ACHN (cell line): Measurements from ENCODE around the gene NKAIN2.
"Not testable (repeated sequence)": the region's sequence is repeated elsewhere in the genome, so short reads cannot be mapped to it uniquely, and the experiment has no call there.

Source experiments
- DNase-seq: peaks from one replicate; pipeline ENCODE4 v3.0.0-alpha.2; 2015
- in situ Hi-C: cut with HindIII; loops from 2 replicates; pipeline ENCODE4 v1.10.0; 2017; ENCODE audit warnings: low sequenced_read_pairs, low pct_ligation_motif_present, low pct_unique_long_range_greater_than_20kb

NKAIN2 gene

GRCh38 chr6:124541573-124541972 lies 737.9 kb downstream of the NKAIN2 start:
- in situ Hi-C loops = no loop called here

DNA sequence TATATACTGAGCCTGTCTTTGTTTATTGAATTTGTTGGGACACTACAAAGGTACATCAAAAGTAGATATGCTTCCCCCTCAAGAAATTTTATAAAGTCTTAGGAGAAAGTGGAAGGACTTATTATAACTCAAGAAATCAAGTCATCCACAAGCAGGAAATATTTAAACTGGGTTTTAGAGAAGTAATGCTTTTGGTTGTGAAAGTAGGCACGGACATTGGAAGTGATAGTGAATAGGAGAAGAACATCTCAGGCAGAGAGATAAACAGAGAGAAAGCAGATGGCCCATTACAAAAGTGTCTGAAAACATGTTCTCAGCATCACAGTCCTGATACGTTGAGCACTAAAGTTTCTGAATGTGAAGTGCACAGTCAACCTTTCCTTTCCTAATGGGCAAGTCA lies 742.9 kb downstream of the NKAIN2 start:
- in situ Hi-C loops = no loop called here
- no peak for DNase-seq

More at GRCh38 chr6:124541573-124541972, 737.9 kb downstream of the NKAIN2 start:
- DNase-seq = no peak

DNA sequence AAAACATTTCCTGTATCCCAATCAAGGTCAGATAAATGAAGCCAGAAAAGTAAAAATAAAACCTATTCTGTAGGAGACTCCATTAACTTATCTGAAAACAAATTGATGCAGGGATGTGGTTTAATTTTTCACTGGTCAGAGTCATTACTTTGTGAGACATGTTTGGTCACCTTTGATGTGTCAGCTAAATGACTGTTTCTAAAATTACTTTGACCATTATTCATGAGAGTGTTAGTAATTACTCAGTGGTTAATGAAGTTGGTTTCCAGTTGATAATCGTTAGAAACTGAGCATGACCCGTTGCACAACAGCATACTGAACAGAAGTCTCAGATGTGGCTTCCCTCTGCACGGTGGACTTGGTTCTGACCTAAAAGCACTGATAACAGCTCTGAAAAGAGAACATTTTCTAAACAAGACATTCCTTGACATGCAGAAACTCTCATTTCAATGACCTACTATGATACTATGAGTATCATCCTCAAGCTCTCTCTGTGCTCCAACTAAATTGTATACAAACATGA lies 748.1 kb downstream of the NKAIN2 start:
- in situ Hi-C loops = no loop called here
- DNase-seq = no peak

- no peak for DNase-seq
- in situ Hi-C loops = no loop called here
Observed at GRCh38 chr6:124557873-124558272, 754.2 kb downstream of the NKAIN2 start.

GRCh38 chr6:124560078-124560477 lies 756.4 kb downstream of the NKAIN2 start:
- in situ Hi-C loops, DNase-seq: not testable (repeated sequence)

DNA sequence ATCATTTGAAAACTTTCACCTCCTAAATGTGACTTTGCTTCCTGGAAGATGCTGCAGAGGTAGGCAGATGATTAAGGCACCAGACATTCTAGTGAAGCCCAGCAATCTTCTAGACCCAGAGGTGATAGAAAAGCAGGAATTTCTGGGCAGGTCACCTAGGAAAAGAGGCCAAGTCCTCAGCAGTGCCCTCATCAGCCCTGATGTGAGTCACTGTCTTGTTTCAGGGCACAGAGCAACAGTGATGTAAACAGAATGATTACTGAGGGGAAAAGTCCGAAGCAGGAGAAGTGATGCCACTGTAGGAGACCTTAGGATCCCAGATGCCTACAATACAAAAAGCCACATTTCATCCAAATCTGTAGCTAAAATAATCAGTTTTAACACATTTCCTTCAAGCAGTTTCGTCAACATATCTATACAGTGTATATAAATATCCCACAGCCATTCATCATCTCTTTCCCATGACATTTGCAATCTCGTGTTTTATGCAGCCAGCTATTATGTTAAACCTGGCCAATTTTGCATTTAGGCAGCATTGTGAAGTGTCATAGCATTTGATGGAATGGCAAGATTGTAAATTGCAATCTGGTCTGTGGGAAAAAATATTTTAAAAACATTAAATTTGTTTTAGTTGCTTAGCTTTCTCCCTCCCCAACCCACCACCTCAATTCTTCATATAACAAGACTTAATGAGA lies 757.4 kb downstream of the NKAIN2 start:
- in situ Hi-C loops = no loop called here
- no peak for DNase-seq

DNA sequence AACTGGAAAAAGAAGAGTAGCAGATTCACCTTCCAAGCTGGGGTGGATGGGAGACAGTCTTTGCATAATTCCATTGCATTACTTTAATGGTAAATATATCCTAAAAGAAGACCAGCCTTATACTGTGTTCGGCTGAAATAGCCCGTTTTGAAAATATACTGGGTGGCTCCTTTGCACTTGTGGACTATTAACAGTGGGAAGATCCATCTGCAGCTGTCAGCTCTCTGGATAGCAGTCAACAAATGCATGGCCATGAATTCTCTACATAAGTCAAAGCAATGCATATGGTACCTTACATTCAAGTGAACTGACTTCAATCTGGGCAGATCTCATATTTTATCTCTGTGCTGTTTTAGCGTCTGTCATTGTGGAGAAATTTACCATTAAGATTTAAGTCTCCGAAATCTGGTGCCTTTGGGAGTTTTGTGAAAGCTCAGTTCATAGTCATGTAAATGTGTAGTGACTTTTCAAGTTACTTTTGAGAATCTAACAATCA lies 758.0 kb downstream of the NKAIN2 start:
- no peak for DNase-seq
- in situ Hi-C loops = no loop called here

DNA sequence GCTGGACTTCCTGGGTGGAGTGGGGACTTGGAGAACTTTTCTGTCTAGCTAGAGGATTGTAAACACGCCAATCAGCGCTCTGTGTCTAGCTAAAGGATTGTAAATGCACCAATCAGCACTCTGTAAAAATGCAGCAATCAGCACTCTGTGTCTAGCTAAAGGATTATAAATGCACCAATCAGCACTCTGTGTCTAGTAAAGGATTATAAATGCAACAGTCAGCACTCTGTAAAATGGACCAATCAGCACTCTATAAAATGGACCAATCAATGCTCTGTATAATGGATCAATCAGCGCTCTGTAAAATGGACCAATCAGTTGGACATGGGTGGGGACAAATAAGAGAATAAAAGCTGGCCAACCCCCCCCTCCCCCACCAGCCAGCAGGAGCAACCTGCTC lies 760.5 kb downstream of the NKAIN2 start:
- DNase-seq, in situ Hi-C loops: not testable (repeated sequence)

DNA sequence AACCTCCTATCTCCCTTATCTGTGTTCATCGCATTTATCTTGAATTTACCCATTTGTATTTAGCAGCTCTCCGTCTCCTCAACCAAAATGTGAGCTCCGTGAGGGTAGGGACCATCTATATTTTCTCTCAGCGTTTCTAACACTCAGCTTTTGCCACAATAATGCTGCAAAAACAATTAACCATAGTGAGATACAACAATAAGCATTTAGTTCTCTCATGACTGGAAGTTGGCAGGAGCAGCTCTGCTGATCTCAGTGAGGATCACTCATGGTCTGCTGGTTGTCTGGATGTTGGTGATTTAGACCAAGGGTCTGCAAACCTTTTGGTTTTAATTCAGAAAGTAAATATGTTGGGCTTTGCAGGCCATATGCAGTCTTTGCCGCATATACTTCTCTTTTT lies 763.7 kb downstream of the NKAIN2 start:
- in situ Hi-C loops = no loop called here
- no peak for DNase-seq

DNA sequence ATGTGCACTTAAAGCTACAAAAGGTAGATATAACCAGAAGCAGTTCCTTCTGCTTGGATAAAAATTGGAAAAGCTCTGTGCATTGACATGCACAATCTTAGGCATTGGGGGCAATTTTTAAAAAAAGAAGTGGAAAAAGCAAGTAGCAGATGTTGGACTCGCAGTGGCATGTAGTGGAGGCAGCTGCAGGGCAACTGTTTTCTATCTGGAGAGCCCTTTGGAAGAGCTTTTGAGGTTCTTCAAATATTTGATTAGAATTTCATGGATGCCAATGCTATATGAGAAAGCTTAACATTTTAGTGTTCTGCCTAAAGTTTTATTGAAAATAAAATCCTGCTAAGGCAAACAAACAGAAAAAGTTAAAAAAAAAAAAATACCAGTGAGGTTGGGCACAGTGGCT lies 770.3 kb downstream of the NKAIN2 start:
- in situ Hi-C loops = no loop called here
- DNase-seq = no peak

DNA sequence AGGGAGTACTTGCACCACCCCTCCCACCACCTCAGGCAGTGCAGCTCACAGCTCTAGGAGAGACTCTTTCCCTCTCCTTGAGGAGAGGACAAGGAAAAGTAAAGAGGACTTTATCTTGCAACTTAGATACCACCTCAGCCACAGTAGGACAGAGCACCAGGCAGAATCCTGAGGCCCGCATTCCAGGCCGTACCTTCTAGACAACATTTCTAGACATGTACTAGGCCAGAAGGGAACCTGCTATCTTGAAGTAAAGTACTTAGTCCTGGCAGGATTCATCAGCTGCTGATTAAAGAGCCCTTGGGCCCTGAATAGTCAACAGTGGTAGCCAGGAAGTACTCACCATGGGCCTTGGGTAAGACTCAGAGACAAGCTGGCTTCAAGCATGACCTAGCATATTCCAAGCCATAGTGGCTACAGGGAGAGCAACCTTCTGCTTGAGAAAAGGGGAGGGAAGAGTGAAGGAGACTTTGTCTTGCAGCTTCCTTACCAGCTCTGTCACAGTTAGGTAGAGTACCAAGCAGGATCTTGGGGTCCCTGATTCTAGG lies 774.1 kb downstream of the NKAIN2 start:
- no peak for DNase-seq
- in situ Hi-C loops = no loop called here

- DNase-seq = no peak
- in situ Hi-C loops = no loop called here
Observed at GRCh38 chr6:124590001-124590400, 786.3 kb downstream of the NKAIN2 start.

- in situ Hi-C loops = no loop called here
- DNase-seq = no peak
Observed at GRCh38 chr6:124599656-124600055, 796.0 kb downstream of the NKAIN2 start.

DNA sequence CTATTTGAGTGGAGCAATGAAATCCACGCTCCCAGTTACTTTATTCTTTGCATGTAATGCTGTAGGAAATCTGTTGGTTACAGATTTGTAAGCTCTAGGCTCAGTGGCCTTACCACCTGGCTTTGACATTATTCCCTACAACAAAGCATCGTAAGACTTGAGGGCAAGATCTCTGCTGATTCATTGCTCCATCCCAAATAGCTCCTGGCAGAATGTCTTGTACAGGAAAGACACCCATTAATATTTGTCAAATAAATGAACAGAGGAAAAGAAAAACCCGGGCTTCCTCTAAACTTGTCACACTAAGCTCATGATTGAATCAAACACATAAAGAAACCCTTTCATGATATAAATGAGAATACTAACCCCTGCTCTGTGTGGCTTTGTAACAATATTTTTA lies 801.1 kb downstream of the NKAIN2 start:
- DNase-seq = no peak
- in situ Hi-C loops = no loop called here

- DNase-seq = no peak
- in situ Hi-C loops = no loop called here
Observed at GRCh38 chr6:124607119-124607627, 803.5 kb downstream of the NKAIN2 start.

- no peak for DNase-seq
- in situ Hi-C loops = no loop called here
Observed at GRCh38 chr6:124613031-124613430, 809.4 kb downstream of the NKAIN2 start.

DNA sequence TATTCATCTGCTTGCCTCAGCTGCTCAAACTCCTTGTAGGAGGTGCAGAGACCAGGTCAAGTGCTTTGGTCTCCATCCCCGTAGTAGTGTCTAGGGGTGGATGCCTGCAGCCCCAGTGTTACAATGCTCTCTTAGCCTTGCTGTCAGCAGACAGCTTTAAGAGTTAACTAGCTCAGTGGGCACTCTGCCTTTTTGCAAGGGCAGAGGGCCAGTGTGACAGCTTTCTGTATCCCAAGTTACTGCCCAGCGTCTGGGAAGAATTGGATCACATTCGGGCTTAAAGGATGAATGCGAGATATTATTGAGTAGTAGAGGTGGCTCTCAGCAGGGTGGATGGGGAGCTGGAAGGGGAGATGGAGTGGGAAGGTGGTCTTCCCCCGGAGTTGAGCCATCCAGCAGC lies 818.7 kb downstream of the NKAIN2 start:
- in situ Hi-C loops = no loop called here

DNA sequence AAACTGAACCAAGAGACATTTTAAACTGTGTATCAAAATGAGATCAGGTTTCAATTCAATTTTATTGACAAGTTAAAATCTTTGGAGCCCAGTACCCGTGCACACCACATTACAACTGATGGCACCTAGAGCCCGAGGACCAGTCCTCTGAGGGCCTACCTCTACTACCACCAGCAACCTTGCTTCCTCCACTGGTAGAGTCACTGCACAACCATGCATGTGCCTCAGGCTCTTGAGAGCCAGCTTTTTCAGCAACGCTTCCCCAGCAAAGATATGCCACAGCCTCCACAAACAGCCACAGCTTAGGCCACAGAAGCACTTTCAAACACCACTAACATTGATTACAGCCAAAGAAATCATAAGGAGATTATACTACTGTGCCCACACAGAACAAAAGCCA lies 830.0 kb downstream of the NKAIN2 start:
- DNase-seq = no peak
- in situ Hi-C loops = no loop called here

More for the DNA sequence above, 818.7 kb downstream of the NKAIN2 start:
- DNase-seq = no peak

GRCh38 chr6:124640432-124640831 lies 836.8 kb downstream of the NKAIN2 start:
- no peak for DNase-seq
- in situ Hi-C loops = no loop called here

DNA sequence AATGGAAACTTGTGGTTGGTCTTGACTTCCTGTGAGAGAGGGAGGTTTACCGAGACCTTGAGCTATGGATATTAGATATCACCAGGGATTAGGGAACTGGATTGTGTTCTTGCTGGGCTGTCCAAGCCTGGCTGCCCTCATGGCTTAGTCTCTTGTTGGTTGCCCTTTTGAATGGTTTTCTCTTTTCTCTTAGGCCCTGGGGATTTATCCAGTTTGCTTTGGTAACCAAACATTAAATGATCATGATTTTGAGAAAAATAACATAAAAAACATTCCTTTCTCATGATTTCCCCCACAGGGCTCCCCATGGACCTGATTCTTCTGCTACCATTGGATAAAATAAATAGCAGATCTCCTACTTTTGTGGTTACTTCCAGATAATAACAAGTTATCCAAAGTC lies 852.2 kb downstream of the NKAIN2 start:
- DNase-seq = no peak
- in situ Hi-C loops = no loop called here
